ENCODE results near the gene FYCO1. TPM values are rescaled to one million over a fixed set of nuclear protein-coding genes. Genes with fewer than 3 reads are reported as not detected.

Gene FYCO1
- total and polyA plus RNA-seq, 2 experiments from 2014 or later: 8.1 to 27.5 TPM

GRCh38 chr3:45921158-45922038, 74.2 kb downstream of the FYCO1 start:
- Histone ChIP-seq H3K4me3 (no peak overlapping the region), H3K4me1 (ENCODE audit: low read depth) (no peaks in the 10 kb centered on the region), H3K36me3 (peaks cover 11% of the 10 kb centered on the region), H3K9me3 (ENCODE audit: low read depth) (no peaks in the 10 kb centered on the region), H3K27ac (no peak overlapping the region), H3K27me3 (no peaks in the 10 kb centered on the region)
- no peak for DNase-seq (ENCODE audit: low read depth in 1 of 2, low spot score in 1 of 2)
- TF ChIP-seq, protein P1, sequence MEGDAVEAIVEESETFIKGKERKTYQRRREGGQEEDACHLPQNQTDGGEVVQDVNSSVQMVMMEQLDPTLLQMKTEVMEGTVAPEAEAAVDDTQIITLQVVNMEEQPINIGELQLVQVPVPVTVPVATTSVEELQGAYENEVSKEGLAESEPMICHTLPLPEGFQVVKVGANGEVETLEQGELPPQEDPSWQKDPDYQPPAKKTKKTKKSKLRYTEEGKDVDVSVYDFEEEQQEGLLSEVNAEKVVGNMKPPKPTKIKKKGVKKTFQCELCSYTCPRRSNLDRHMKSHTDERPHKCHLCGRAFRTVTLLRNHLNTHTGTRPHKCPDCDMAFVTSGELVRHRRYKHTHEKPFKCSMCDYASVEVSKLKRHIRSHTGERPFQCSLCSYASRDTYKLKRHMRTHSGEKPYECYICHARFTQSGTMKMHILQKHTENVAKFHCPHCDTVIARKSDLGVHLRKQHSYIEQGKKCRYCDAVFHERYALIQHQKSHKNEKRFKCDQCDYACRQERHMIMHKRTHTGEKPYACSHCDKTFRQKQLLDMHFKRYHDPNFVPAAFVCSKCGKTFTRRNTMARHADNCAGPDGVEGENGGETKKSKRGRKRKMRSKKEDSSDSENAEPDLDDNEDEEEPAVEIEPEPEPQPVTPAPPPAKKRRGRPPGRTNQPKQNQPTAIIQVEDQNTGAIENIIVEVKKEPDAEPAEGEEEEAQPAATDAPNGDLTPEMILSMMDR (IDR thresholded peaks at IDR 0.05; ENCODE audit: low read depth, low read length): no peak

DNA sequence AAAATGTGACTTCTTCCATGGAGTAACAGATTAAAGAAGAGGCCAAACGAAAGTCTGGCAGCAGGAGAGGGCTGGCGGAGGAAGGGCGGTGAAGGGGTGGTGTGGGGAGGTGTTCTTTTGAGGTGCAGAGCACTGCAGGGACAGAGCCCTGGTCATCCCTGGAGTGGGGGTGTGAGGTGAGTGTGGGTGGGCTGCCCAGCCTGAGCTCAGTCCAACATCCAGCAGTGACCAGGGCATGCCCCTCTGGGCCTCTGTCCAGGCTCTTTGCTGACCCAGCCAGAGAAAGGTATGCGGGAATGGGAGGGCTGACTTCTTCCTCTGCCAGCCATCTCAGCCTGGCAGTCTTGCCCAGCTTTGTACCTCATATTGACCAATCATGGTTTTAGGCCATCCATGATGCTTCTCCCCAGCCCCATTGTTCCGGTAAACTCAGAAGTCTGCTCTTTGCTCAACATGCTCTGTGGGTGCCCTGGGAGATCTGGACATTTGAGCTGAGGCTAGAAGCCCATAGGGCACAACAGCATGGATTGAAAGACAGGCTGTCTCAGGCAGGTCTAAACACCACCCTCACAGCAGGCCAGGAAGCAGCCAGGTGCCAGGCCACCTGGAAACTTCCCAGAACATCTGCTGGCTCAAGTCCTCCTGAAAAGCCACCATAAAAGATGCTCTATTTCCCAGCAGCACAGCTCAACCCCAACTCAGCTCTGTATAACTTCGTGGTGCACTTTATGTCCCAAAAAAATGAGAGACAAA, 78.3 kb downstream of the FYCO1 start:
- H3K9me3 ChIP-seq (ENCODE audit: low read depth): no peaks in the 10 kb centered on the region
- DNase-seq (ENCODE audit: low read depth in 1 of 2, low spot score in 1 of 2): no peak
- H3K27me3 ChIP-seq: no peaks in the 10 kb centered on the region
- no peak overlapping the region for H3K27ac ChIP-seq
- TF ChIP-seq, protein P1 (IDR thresholded peaks at IDR 0.05; ENCODE audit: low read depth, low read length): no peak
- H3K4me1 ChIP-seq (ENCODE audit: low read depth): no peaks in the 10 kb centered on the region
- H3K36me3 ChIP-seq: no peaks in the 10 kb centered on the region
- no peak overlapping the region for H3K4me3 ChIP-seq

DNA sequence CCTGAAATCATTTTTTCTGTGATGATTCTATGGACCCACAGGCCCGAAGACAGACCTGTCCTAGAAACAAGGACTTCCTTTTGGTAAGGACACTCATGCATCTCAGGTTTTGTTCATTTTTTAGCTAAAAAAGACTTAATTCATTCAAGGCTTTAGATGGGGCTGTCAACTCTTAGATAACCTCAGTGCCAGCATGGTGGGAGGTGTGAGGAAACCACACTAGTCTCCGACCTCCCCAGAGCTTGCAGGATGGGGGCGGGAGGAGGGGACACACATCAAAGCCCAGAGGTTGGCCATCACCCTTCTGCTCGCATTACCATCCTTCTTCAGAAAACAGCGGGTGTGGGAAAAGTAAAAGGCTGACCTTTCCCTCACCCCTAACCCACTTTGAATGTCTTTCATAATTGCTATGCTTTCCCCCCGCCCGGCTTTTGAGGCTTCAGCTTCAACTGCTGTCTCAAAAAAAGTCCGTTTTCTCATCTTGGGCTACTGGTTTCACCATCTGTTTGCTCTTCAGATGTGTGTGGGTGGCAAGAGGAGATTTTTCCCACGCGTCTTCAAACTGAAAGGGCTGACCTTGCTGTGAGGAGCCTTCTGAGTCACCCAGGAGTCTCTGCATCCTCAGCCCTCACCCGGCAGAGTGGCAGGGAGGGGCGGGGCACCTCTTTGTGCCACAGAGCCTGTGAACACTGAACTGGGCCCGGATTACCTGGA, 79.9 kb downstream of the FYCO1 start:
- no peaks in the 10 kb centered on the region for H3K4me1 ChIP-seq (ENCODE audit: low read depth)
- H3K9me3 ChIP-seq (ENCODE audit: low read depth): no peaks in the 10 kb centered on the region
- no peak overlapping the region for H3K27ac ChIP-seq
- H3K36me3 ChIP-seq: no peaks in the 10 kb centered on the region
- no peak overlapping the region for H3K4me3 ChIP-seq
- TF ChIP-seq, protein P1 (IDR thresholded peaks at IDR 0.05; ENCODE audit: low read depth, low read length): no peak
- H3K27me3 ChIP-seq: no peaks in the 10 kb centered on the region
- peak in 1 of 2 donors; percentile 72 for DNase-seq (ENCODE audit: low read depth in 1 of 2, low spot score in 1 of 2)

DNA sequence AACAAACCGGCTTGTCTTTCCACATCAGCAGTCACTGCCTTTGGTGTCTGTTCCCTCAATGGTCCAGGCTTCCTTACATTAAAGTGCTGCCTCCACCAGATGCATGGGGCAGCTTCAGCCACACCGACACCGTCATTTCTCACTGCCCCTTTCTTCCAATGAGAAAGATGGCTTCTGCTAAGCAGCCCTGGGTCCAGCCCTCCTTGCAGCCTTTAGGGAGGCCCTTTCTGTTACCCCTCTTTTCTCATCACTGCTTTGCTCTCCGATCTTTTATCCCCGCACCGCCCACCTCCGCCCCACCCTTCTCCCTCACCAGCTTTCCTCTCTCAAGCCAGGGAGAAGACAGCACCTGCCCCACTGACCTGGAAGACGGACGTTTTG, 80.6 kb downstream of the FYCO1 start:
- DNase-seq (ENCODE audit: low read depth in 1 of 2, low spot score in 1 of 2): no peak
- Histone ChIP-seq H3K9me3 (ENCODE audit: low read depth) (no peaks in the 10 kb centered on the region), H3K4me1 (ENCODE audit: low read depth) (no peaks in the 10 kb centered on the region), H3K36me3 (no peaks in the 10 kb centered on the region), H3K4me3 (no peak overlapping the region), H3K27ac (no peak overlapping the region), H3K27me3 (no peaks in the 10 kb centered on the region)
- TF ChIP-seq, protein P1 (IDR thresholded peaks at IDR 0.05; ENCODE audit: low read depth, low read length): no peak

DNA sequence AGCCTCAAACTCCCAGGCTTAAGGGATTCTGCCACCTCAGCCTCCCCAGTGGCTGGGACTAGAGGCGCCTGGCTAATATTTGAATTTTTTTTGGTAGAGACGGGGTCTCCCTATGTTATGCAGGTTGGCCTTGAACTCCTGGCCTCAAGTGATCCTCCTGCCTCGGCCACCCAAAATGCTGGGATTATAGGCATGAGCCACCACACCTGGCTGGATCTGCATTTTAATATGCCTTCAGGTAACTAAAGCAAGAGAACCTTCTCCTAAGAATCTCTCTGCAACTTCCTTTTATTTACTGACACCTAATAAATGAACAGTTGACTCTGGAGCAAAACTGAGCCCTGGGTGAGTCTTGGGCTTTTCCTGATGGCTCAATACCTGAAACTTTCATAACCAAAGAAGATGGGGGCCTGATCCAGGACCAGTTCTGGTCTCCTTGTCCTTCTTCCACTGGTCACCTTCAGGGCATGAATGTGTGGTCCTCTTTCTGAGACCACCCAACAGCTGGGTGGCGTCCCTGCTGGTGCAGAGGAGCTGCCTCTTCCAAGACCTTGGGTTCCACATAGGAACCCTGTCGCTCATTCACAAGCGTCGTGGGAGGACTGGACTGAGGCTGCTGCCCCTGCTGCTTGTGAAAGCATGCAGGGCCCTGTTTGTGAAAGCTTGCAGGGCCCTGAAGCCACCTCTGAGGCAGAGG, 81.1 kb downstream of the FYCO1 start:
- Histone ChIP-seq H3K4me3 (no peak overlapping the region), H3K36me3 (no peaks in the 10 kb centered on the region), H3K27me3 (no peaks in the 10 kb centered on the region), H3K27ac (no peak overlapping the region), H3K9me3 (ENCODE audit: low read depth) (no peaks in the 10 kb centered on the region), H3K4me1 (ENCODE audit: low read depth) (no peaks in the 10 kb centered on the region)
- TF ChIP-seq, protein P1 (IDR thresholded peaks at IDR 0.05; ENCODE audit: low read depth, low read length): no peak
- DNase-seq (ENCODE audit: low read depth in 1 of 2, low spot score in 1 of 2): no peak

All from cardiac muscle cell (in vitro differentiated cells and primary cell).